DOHH2 (cell line): Measurements from ENCODE around the gene BRIP1.

Source experiments
- EZH2phosphoT487 ChIP-seq: fragments of 200-600 bp; sonication (generic); IDR thresholded peaks from 2 replicates; pipeline ENCODE4 v1.6.1; 2017; ENCODE audit warnings: borderline replicate concordance, mild to moderate bottlenecking, antibody characterized with exemption, low read length, moderate library complexity, mixed read lengths
- TF ChIP-seq, protein P1 (sequence below): fragments of 200-600 bp; sonication (generic); IDR thresholded peaks from one replicate; pipeline ENCODE4 v1.5.1; 2014; ENCODE audit warnings: antibody characterized with exemption, mild to moderate bottlenecking, low read depth, low read length; ENCODE audit not compliant: poor library complexity, severe bottlenecking

DNA sequence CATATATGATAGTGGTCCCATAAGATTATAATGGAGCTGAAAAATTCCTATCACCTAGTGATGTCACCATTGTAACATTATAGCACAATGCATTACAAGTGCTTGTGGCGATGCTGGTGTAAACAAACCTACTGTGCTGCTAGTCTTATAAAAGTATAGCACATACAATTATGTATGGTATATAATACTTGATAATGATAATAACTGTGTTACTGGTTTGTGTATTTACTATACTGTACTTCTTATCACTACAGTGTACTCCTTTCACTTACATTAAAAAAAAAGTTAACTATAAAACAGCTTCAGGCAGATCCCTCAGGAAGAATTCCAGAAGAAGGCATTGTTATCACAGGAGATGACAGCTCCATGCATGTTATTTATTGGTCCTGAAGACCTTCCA lies 150.3 kb downstream of the BRIP1 start:
- TF ChIP-seq, protein P1, sequence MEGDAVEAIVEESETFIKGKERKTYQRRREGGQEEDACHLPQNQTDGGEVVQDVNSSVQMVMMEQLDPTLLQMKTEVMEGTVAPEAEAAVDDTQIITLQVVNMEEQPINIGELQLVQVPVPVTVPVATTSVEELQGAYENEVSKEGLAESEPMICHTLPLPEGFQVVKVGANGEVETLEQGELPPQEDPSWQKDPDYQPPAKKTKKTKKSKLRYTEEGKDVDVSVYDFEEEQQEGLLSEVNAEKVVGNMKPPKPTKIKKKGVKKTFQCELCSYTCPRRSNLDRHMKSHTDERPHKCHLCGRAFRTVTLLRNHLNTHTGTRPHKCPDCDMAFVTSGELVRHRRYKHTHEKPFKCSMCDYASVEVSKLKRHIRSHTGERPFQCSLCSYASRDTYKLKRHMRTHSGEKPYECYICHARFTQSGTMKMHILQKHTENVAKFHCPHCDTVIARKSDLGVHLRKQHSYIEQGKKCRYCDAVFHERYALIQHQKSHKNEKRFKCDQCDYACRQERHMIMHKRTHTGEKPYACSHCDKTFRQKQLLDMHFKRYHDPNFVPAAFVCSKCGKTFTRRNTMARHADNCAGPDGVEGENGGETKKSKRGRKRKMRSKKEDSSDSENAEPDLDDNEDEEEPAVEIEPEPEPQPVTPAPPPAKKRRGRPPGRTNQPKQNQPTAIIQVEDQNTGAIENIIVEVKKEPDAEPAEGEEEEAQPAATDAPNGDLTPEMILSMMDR, result no peak
- TF ChIP-seq EZH2phosphoT487, result no peak
